Endothelial cell of umbilical vein (primary cell): ENCODE results near the gene CAMTA1. TPM values are rescaled to one million over a fixed set of nuclear protein-coding genes. Genes with fewer than 3 reads are reported as not detected.

ENCODE experiments used
- BruUV-seq: library from RNA; stranded (reverse); fragments of 400-500 nt; replicated peaks from 2 replicates; lab custom pipeline; 2021; lab: Mats Ljungman, UMichigan
- CTCF ChIA-PET: fragments of 300-600, 350-600 bp; sonication (Branson Sonifier 250); formaldehyde crosslinking; loops from one replicate; lab custom pipeline; 2021; ENCODE audit warnings: antibody characterized with exemption, inconsistent platforms; lab: Charles Lee
- POLR2A ChIA-PET: fragments of 300-600, 350-600 bp; sonication (Branson Sonifier 250); formaldehyde crosslinking; loops from one replicate; lab custom pipeline; 2021; ENCODE audit warnings: antibody characterized with exemption, inconsistent platforms; lab: Charles Lee
- DNase-seq: peaks from one replicate; pipeline ENCODE4 v3.0.0-alpha.2; 2011; ENCODE audit warnings: low read depth, low spot score
- FAIRE-seq: peaks from 2 replicates; lab custom pipeline; 2011; peaks lifted over from hg19 to GRCh38; lab: Jason Lieb, UNC
- H2AFZ ChIP-seq: 2 replicates; pipeline ENCODE4 v1.6.0; 2012; ENCODE audit warnings: low read depth, low read length, control low read depth, inconsistent platforms
- H3K27ac ChIP-seq: 2 replicates; pipeline ENCODE4 v1.5.1; 2011; ENCODE audit warnings: low read depth, mild to moderate bottlenecking, control low read depth, low read length, moderate library complexity; ENCODE audit not compliant: insufficient read depth
- H3K27me3 ChIP-seq, 2 experiments: 2 replicates each; pipeline versions ENCODE4 v1.6.0 to v1.6.1; 2011; ENCODE audit warnings: low read length in 2 of 2, mixed read lengths in 1 of 2; ENCODE audit not compliant: control insufficient read depth in 2 of 2, insufficient read depth in 2 of 2
- H3K36me3 ChIP-seq, 2 experiments: 2 replicates in 1 of 2; 3 replicates in 1 of 2; pipeline ENCODE4 v1.5.1; 2011; ENCODE audit warnings: low read length in 2 of 2, mild to moderate bottlenecking in 1 of 2, moderate library complexity in 1 of 2; ENCODE audit not compliant: control insufficient read depth in 2 of 2, insufficient read depth in 2 of 2; ENCODE audit errors: extremely low read depth in 1 of 2
- H3K4me1 ChIP-seq: 3 replicates; pipeline ENCODE4 v1.5.1; 2011; ENCODE audit warnings: mild to moderate bottlenecking, low read length; ENCODE audit not compliant: control insufficient read depth, insufficient read depth; ENCODE audit errors: extremely low read depth
- H3K4me2 ChIP-seq: 2 replicates; pipeline ENCODE4 v1.6.1; 2011; ENCODE audit warnings: low read length, control low read depth, mixed read lengths; ENCODE audit not compliant: insufficient read depth
- H3K4me3 ChIP-seq, 3 experiments: fragments of 200-600 bp in 1 of 3; sonication (generic), shearing (Covaris generic) in 1 of 3; replicated peaks in 1 of 3; 2 replicates each; pipeline ENCODE4 v1.5.1; 2011 to 2016; ENCODE audit warnings: control low read depth in 3 of 3, low read length in 3 of 3, mild to moderate bottlenecking in 2 of 3, inconsistent platforms in 1 of 3, low read depth in 1 of 3, moderate library complexity in 1 of 3; ENCODE audit not compliant: insufficient read depth in 1 of 3
- H3K79me2 ChIP-seq: 2 replicates; pipeline ENCODE4 v1.6.0; 2012; ENCODE audit warnings: low read length, inconsistent platforms; ENCODE audit not compliant: control insufficient read depth, insufficient read depth
- H3K9ac ChIP-seq: replicated peaks from 2 replicates; pipeline ENCODE3; 2011; ENCODE audit warnings: low read length, control low read depth; ENCODE audit not compliant: insufficient read depth; ENCODE audit errors: extremely low read depth
- H3K9me1 ChIP-seq: replicated peaks from 3 replicates; pipeline ENCODE4 v1.6.0; 2011; ENCODE audit warnings: mild to moderate bottlenecking, low read length; ENCODE audit not compliant: control insufficient read depth, insufficient read depth; ENCODE audit errors: extremely low read depth
- H3K9me3 ChIP-seq: replicated peaks from 2 replicates; pipeline ENCODE4 v1.5.1; 2012; ENCODE audit warnings: low read length, inconsistent platforms; ENCODE audit not compliant: control insufficient read depth, insufficient read depth
- H4K20me1 ChIP-seq: replicated peaks from 2 replicates; pipeline ENCODE3; 2011; ENCODE audit warnings: mild to moderate bottlenecking, low read length; ENCODE audit not compliant: control insufficient read depth, insufficient read depth; ENCODE audit errors: extremely low read depth
- EZH2 ChIP-seq: IDR thresholded peaks from 2 replicates; pipeline ENCODE4 v1.6.1; 2012; ENCODE audit warnings: borderline replicate concordance, low read depth, mild to moderate bottlenecking, moderate library complexity, low read length, inconsistent platforms; ENCODE audit not compliant: severe bottlenecking
- FOS ChIP-seq: IDR thresholded peaks from 2 replicates; pipeline ENCODE4 v1.6.1; 2011; ENCODE audit warnings: mild to moderate bottlenecking, low read length, moderate library complexity, borderline replicate concordance; ENCODE audit not compliant: insufficient read depth
- GATA2 ChIP-seq: IDR thresholded peaks from 2 replicates; pipeline ENCODE4 v1.7.0; 2011; ENCODE audit warnings: low read depth, mild to moderate bottlenecking, moderate library complexity, mixed read lengths, low read length; ENCODE audit not compliant: insufficient read length, insufficient read depth
- JUN ChIP-seq: IDR thresholded peaks from 2 replicates; pipeline ENCODE4 v1.6.1; 2011; ENCODE audit warnings: borderline replicate concordance, low read depth; ENCODE audit not compliant: insufficient read length, insufficient read depth
- MYC ChIP-seq: IDR thresholded peaks from one replicate; pipeline ENCODE4 v1.6.1; 2011; ENCODE audit warnings: mild to moderate bottlenecking, low read depth, low read length
- POLR2A ChIP-seq: IDR thresholded peaks from 2 replicates; pipeline ENCODE4 v1.6.1; 2012; ENCODE audit warnings: low read depth, mild to moderate bottlenecking, control low read depth, low read length
- POLR2AphosphoS5 ChIP-seq: IDR thresholded peaks from 2 replicates; pipeline ENCODE4 v1.6.1; 2012; ENCODE audit warnings: low read depth, mild to moderate bottlenecking, control low read depth, low read length, moderate library complexity; ENCODE audit not compliant: insufficient read depth
- dilution Hi-C: fragments of 300-500 bp; cut with MboI; formaldehyde crosslinking; loops from one replicate; pipeline ENCODE4 v1.15.0; 2019; ENCODE audit warnings: low sequenced_read_pairs; ENCODE audit not compliant: extremely low pct_ligation_motif_present
- intact Hi-C: fragments of 100-400 bp; cut with micrococcal nuclease; formaldehyde crosslinking; loops from one replicate; pipeline ENCODE4 v1.10.0; 2022
- polyA plus RNA-seq, 4 experiments: library from polyadenylated mRNA; depleted of rRNA in 3 of 4; stranded (reverse) in 3 of 4; unstranded in 1 of 4; fragments of >200 nt; gene quantifications; 2 replicates each; pipeline versions ENCODE4 v1.2.1 to v1.2.3, GENCODE V29; 2011 to 2012; ENCODE audit warnings: missing spikeins in 1 of 4
- total RNA-seq: library from RNA; stranded (reverse); gene quantifications from 2 replicates; pipeline ENCODE4 v1.2.3, GENCODE V29; 2021
- TF ChIP-seq, protein P1 (sequence below), 2 donors: IDR thresholded peaks; 1 replicate in 1 of 2; 2 replicates in 1 of 2; pipeline ENCODE4 v1.5.1; 2011; ENCODE audit warnings: low read length in 2 of 2, mild to moderate bottlenecking in 2 of 2, moderate library complexity in 2 of 2, control low read depth in 1 of 2, inconsistent platforms in 1 of 2, low read depth in 1 of 2; ENCODE audit not compliant: insufficient read depth in 1 of 2; ENCODE audit errors: extremely low read depth in 1 of 2
- TF ChIP-seq, protein P2 (sequence below): IDR thresholded peaks from 2 replicates; pipeline ENCODE4 v1.6.1; 2011; ENCODE audit not compliant: insufficient read depth, insufficient read length

The CAMTA1 gene
- total and polyA plus RNA-seq, 2 donors (not counting 3 experiments of a cell fraction or from before 2014, with no cell fraction given), result 50.8 to 92.7 TPM

DNA sequence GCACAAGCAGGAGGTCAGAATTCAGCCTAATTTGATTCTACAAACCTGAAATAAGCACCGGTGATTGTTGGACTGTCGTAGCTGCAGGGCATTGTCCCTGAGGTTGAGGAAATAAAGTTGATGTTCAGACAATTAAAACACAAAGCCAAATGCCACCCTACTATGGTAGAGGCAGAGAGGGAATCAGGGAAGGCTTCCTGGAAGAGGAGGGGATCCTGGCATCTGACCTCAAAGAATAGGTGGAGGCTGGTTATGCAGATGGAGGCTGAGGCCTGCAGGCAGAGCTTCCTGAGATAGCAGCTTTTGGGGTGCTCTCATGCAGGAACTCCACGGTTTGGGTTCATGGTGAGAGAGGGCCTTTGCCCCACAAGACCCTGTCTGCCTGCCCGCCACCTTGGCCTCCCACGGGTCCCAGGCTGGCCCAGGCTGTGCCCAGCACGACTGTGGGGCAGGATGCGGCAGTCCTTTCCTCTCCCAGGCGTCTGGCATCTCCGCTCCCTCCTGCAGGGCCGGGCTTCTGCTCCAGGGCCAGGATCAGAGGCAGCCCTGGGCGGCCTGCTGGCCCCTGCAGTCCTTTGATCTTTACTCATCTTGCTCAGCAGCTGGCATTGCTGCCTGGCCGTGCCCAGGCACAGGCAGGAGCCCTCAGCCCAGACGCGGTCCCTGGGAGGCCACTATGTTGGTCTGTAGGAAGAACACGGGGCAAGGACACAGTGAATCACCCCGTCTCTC, 851.7 kb downstream of the CAMTA1 start:
- Histone ChIP-seq H3K36me3 (no peaks in the 10 kb centered on the region), H3K9me3 (no peaks in the 10 kb centered on the region), H2AFZ (no peak overlapping the region), H3K79me2 (no peaks in the 10 kb centered on the region), H4K20me1 (no peaks in the 10 kb centered on the region), H3K4me3 (no peak overlapping the region), H3K27ac (no peak overlapping the region), H3K9ac (no peak overlapping the region), H3K4me1 (peaks cover 3% of the 10 kb centered on the region), H3K9me1 (no peaks in the 10 kb centered on the region), H3K27me3 (no peaks in the 10 kb centered on the region), H3K4me2 (no peak overlapping the region)
- TF ChIP-seq FOS (no peak), MYC (no peak), POLR2AphosphoS5 (no peak), JUN (no peak), POLR2A (no peak), EZH2 (no peak), GATA2 (no peak)
- TF ChIP-seq, protein P1, sequence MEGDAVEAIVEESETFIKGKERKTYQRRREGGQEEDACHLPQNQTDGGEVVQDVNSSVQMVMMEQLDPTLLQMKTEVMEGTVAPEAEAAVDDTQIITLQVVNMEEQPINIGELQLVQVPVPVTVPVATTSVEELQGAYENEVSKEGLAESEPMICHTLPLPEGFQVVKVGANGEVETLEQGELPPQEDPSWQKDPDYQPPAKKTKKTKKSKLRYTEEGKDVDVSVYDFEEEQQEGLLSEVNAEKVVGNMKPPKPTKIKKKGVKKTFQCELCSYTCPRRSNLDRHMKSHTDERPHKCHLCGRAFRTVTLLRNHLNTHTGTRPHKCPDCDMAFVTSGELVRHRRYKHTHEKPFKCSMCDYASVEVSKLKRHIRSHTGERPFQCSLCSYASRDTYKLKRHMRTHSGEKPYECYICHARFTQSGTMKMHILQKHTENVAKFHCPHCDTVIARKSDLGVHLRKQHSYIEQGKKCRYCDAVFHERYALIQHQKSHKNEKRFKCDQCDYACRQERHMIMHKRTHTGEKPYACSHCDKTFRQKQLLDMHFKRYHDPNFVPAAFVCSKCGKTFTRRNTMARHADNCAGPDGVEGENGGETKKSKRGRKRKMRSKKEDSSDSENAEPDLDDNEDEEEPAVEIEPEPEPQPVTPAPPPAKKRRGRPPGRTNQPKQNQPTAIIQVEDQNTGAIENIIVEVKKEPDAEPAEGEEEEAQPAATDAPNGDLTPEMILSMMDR (IDR thresholded peaks at IDR 0.05; ENCODE audit: extremely low read depth in 1 of 2, insufficient read depth in 1 of 2, low read depth in 1 of 2, low read length in 2 of 2), result no peak
- TF ChIP-seq, protein P2, sequence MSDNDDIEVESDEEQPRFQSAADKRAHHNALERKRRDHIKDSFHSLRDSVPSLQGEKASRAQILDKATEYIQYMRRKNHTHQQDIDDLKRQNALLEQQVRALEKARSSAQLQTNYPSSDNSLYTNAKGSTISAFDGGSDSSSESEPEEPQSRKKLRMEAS, result no peak
- BruUV-seq, result no TSS peak
- ChIA-PET POLR2A (no interaction called here), CTCF (interaction anchor here (0.6 to 1.3 kb wide), 4 partner anchors 85 to 567 kb away, joined by 3 read pairs; no protein-coding TSS in a partner anchor)
- dilution Hi-C loops (no loop called here), intact Hi-C loops (loop anchor here (5.0 kb wide), 1 partner anchor 855 kb away; no protein-coding TSS in a partner anchor)
- DNase-seq, result no peak
- no peak for FAIRE-seq
